ENCODE measurements around the gene CDYL.

Gene CDYL

GRCh38 chr6:4935975-4936680 lies 159.9 kb downstream of the CDYL start:
- DNase-seq (ENCODE audit: low read depth) = no peak

- peak; percentile 64 for DNase-seq (ENCODE audit: low read depth)
Measured at GRCh38 chr6:4936681-4937041, 160.5 kb downstream of the CDYL start.

GRCh38 chr6:4937414-4937813 lies 161.2 kb downstream of the CDYL start:
- DNase-seq (ENCODE audit: low read depth) = no peak

GRCh38 chr6:4939241-4939640 lies 163.0 kb downstream of the CDYL start:
- no peak for DNase-seq (ENCODE audit: low read depth)

GRCh38 chr6:4940416-4940815 lies 164.2 kb downstream of the CDYL start:
- no peak for DNase-seq (ENCODE audit: low read depth)

GRCh38 chr6:4941782-4942672 lies 165.8 kb downstream of the CDYL start:
- no peak for DNase-seq (ENCODE audit: low read depth)

- DNase-seq (ENCODE audit: low read depth) = no peak
Measured at GRCh38 chr6:4942673-4943009, 166.4 kb downstream of the CDYL start.

- no peak for DNase-seq (ENCODE audit: low read depth)
Measured at GRCh38 chr6:4943716-4944115, 167.5 kb downstream of the CDYL start.

- DNase-seq (ENCODE audit: low read depth) = no peak
Measured at GRCh38 chr6:4944325-4944724, 168.1 kb downstream of the CDYL start.

GRCh38 chr6:4946521-4946920 lies 170.3 kb downstream of the CDYL start:
- DNase-seq (ENCODE audit: low read depth) = no peak

- no peak for DNase-seq (ENCODE audit: low read depth)
Measured at GRCh38 chr6:4947716-4948115, 171.5 kb downstream of the CDYL start.

- DNase-seq (ENCODE audit: low read depth) = no peak
Measured at GRCh38 chr6:4948781-4949450, 172.7 kb downstream of the CDYL start.

- DNase-seq (ENCODE audit: low read depth) = no peak
Measured at GRCh38 chr6:4950076-4950475, 173.9 kb downstream of the CDYL start.

- DNase-seq (ENCODE audit: low read depth) = no peak
Measured at GRCh38 chr6:4950836-4951533, 174.8 kb downstream of the CDYL start.

- DNase-seq (ENCODE audit: low read depth) = no peak
Measured at GRCh38 chr6:4953440-4953839, 177.2 kb downstream of the CDYL start.

- DNase-seq (ENCODE audit: low read depth) = no peak
Measured at GRCh38 chr6:4956625-4957024, 180.4 kb downstream of the CDYL start.

- DNase-seq (ENCODE audit: low read depth) = no peak
Measured at GRCh38 chr6:4957521-4958231, 181.5 kb downstream of the CDYL start.

GRCh38 chr6:4958624-4959023 lies 182.4 kb downstream of the CDYL start:
- no peak for DNase-seq (ENCODE audit: low read depth)

GRCh38 chr6:4961322-4962168 lies 185.3 kb downstream of the CDYL start:
- no peak for DNase-seq (ENCODE audit: low read depth)

- no peak for DNase-seq (ENCODE audit: low read depth)
Measured at GRCh38 chr6:4962905-4963304, 186.7 kb downstream of the CDYL start.
